ENCODE results near the gene ATF4.

DNA sequence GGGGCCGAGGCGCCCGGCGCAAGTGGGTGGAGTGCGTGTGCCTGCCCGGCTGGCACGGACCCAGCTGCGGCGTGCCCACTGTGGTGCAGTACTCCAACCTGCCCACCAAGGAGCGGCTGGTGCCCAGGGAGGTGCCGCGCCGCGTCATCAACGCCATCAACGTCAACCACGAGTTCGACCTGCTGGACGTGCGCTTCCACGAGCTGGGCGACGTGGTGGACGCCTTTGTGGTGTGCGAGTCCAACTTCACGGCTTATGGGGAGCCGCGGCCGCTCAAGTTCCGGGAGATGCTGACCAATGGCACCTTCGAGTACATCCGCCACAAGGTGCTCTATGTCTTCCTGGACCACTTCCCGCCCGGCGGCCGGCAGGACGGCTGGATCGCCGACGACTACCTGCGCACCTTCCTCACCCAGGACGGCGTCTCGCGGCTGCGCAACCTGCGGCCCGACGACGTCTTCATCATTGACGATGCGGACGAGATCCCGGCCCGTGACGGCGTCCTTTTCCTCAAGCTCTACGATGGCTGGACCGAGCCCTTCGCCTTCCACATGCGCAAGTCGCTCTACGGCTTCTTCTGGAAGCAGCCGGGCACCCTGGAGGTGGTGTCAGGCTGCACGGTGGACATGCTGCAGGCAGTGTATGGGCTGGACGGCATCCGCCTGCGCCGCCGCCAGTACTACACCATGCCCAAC is 32.4 kb upstream of the ATF4 start:
- TF ChIP-seq, protein P1, sequence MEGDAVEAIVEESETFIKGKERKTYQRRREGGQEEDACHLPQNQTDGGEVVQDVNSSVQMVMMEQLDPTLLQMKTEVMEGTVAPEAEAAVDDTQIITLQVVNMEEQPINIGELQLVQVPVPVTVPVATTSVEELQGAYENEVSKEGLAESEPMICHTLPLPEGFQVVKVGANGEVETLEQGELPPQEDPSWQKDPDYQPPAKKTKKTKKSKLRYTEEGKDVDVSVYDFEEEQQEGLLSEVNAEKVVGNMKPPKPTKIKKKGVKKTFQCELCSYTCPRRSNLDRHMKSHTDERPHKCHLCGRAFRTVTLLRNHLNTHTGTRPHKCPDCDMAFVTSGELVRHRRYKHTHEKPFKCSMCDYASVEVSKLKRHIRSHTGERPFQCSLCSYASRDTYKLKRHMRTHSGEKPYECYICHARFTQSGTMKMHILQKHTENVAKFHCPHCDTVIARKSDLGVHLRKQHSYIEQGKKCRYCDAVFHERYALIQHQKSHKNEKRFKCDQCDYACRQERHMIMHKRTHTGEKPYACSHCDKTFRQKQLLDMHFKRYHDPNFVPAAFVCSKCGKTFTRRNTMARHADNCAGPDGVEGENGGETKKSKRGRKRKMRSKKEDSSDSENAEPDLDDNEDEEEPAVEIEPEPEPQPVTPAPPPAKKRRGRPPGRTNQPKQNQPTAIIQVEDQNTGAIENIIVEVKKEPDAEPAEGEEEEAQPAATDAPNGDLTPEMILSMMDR (IDR thresholded peaks at IDR 0.05; ENCODE audit: low read length), result no peak
- no peak for TF ChIP-seq EZH2 (IDR thresholded peaks at IDR 0.05; ENCODE audit: borderline replicate concordance, low read length)

All from OCI-LY1 (cell line).